ENCODE data around the gene PSG3.
"Not testable (repeated sequence)": the region's sequence is repeated elsewhere in the genome, so short reads cannot be mapped to it uniquely, and the experiment has no call there.

The PSG3 gene

DNA sequence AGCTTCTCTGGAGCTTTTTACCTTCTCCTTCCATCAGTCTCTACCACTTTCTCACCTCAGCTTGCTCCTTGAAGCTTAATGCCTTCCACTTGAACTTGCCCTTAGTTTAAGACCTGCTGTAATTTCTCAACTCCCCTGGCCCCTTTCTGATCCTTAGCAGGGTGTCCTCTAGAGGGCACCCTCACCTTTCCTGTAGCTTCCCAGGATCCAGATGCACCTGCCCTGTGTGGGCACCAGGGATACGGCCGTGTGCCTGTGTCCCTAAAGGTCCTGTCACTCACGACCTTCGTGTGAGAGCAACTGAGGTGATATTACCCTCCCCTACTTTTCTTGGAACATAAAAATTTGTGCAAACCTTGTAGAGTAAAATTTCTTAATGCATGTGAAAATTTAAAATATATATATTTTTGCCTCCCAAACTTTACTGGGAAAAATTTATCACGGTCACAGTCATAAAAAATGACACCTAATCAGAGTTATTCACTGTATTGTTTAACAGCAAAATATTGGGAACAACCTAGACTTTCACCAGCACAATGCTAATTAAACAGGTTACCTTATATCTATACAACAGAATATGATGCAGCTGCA is 46.4 kb downstream of the PSG3 start:
- no peak for DNase-seq

DNA sequence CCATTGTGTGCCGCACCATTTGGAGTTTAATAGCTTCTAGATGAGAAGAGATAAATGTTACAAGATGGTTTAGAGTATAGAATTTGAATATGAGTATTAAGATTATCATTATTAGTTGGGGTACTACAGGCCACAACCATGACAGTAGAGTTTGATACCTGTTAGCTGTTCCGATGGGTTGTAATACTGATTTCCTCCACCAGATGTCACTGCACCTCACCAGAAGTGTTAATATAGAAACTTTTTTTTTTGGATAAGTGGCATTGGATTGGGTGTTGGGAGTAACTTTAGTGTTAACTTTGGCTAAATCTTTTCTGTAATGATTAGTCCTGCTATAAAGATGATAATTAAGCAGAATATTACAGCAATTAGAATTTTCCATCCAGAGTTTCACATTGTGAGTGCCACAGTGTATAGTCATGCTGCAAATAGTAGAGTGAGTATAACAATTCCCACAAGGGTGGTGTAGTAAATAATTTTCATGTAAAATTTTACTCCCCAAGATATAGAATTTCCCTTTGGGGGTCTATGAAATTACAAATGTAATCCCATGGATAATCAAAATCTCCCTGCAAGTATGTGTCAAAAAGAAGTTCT is 56.3 kb downstream of the PSG3 start:
- no peak for DNase-seq

DNA sequence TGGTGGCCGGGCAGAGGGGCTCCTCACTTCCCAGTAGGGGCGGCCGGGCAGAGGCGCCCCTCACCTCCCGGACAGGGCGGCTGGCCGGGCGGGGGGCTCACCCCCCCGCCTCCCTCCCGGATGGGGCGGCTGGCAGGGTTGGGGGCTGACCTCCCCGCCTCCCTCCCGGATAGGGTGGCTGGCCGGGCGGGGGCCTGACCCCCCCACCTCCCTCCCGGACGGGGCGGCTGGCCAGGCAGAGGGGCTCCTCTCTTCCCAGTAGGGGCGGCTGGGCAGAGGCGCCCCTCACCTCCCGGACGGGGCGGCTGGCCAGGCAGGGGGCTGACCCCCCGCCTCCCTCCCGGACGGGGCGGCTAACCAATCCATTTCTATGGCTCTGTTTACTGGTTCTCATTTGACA is 64.0 kb downstream of the PSG3 start:
- DNase-seq = not testable (repeated sequence)

DNA sequence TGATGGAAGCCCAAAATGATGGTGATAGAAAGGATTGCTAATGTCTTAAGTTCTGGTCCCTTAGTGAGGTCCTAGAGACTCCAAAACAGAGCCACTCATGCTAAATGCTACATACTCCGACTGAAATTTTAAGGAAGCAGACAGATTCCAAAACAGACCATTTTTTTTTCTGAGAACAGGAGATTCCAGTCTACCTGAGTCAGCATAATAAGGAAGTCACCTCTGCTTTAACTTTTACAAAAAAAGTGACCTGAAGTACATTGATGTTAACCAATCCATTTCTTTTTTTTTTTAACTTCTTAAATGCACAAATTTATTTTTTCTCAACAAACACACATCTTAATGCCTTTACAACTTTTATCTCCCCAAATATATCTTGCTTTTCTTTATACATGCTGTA is 65.7 kb downstream of the PSG3 start:
- not testable (repeated sequence) for DNase-seq
